HG03135 (cell line): ENCODE data around the gene AMN.

ENCODE experiments used
- ATAC-seq: cut with Tn5 transposase; IDR thresholded peaks from one replicate; pipeline ENCODE4 v1.9.1; 2021; ENCODE audit warnings: mild to moderate bottlenecking, moderate library complexity; ENCODE audit not compliant: unreplicated experiment

AMN gene

DNA sequence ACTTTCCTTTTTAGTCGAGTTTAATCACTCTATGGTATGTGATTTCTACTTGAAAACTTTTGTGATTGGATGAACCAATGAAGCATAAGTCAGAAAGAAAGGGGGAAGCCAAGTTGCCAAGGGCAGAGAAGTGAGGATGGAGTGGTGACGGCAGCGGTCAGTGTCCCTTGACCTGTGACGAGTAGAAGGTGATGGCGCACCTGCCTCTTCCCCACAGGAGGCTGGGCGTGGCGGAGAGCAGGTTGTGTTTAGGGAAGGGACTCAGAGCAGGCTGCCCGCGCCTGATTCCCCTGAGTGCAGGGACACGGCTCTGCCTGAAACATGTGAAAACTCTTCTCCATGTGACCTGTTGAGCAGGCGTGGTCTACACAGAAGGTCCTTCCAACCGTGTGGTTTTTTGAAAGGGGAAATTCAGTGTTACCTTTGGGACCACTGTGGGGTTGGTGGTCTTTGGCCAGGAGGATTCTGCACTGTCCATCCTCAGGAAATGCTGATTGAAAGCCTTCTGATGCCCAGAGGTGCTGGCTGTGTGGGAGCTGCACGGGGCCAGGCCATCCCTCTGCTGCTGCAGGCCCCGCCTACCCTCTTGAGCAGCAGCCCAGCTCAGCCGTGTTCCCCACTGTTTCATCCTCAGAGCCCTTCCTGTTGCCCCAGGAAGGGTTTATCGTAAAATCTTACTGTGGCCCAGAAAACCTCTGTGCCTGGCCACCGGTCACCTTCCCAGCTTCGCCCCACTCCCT is 23.5 kb upstream of the AMN start:
- no peak for ATAC-seq

DNA sequence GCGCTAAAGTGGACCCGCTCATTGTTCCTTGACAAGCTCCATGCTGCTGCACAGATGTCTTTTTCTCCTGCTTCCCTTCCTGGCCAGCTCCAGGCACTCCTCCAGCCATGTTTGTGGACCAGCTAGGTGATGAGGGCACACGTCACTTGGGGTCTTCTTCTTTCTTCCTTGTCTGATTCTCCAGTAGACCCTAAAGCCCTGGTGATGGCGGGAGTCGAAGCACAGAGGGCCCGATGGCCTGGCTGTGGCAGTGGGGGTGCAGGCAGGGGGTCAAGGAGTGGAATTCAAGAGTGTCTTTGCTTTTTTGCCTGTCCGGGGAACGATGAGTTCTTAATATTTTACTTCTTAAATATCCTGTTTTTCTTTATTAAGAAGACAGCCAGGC is 23.0 kb upstream of the AMN start:
- ATAC-seq: no peak

DNA sequence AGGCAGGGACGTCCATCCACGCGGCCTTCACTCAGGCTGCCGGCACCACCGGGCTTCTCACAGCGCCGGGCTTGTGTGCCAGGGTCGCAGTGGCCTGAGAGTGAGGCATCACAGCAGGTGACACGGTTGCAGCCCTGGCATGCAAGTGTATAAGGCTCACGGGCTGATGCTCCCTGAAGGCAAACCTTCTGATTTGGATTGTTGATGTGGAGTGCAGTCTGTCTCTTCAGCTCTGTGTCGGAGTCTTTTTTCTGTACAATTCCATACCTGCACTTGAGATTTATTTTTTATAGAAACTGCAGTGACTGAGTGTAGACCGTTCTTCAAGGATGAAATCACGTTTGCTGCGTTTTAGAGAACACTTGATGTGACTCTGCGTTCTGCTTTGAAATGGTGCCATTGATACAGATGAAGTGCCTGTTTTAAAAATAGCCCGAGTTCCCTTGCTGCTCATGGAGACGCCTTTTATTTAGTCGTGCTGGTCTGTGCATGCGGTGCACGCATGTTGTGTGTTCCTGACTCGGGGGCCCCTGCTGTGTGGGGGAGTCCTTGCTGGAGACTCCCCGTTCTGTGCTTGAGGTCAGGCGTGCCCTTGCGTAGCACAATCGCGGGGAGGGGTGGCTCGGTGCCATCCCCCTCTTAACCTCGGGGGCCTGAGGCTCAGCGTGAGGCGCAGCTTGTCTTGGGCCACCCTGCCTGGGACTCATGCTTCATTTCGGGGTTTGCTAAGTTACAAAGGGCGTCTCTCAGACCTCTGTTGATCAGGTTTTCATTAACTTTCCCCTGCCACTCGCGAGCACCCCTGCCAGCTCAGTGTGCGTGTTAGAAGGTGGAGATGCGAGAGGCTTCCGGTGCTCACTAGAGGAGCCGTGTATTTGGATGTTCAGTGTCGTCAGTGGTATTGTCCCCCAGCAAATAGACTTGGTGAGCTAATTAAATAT is 21.6 kb upstream of the AMN start:
- peak; percentile 54 for ATAC-seq

DNA sequence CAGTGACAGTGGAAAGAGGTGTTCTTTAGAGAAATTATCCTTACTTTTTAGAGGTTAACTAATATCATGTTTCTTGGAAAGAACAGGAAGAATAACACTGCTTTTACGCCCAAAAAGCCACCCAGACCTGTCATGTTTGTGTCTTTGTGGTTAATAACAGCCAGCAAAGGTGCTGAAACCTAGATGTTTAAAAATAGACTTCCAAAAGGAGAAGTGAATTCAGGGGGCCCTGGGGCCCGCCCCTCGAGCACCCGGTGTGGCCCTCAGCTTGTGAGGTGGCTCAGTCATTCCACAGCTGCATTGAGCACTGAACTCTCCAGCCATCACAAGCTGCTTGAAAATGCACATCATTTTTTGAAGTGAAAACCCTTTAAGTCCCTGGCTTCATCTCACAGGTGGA is 20.8 kb upstream of the AMN start:
- peak; percentile 72 for ATAC-seq

DNA sequence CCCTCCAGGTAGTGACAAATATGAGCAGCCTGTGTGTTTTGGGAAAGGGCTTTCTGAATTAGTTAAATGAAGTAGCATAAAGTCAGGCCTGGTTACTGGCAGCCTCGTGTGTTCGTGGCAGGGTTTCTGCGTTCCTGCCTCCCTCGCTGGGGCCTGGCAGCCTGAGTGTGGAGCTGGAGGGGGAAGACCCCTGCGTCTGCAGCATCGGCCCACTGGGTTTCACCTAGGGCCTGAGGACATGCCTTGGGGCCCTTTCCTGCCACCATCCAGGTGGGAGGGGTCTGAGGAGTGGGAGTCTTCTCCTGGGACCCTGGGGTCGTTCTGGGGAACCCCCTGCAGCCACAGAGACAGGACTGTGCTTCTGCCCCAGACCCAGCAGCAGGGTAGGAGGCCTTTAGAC is 20.4 kb upstream of the AMN start:
- peak; percentile 8 for ATAC-seq

DNA sequence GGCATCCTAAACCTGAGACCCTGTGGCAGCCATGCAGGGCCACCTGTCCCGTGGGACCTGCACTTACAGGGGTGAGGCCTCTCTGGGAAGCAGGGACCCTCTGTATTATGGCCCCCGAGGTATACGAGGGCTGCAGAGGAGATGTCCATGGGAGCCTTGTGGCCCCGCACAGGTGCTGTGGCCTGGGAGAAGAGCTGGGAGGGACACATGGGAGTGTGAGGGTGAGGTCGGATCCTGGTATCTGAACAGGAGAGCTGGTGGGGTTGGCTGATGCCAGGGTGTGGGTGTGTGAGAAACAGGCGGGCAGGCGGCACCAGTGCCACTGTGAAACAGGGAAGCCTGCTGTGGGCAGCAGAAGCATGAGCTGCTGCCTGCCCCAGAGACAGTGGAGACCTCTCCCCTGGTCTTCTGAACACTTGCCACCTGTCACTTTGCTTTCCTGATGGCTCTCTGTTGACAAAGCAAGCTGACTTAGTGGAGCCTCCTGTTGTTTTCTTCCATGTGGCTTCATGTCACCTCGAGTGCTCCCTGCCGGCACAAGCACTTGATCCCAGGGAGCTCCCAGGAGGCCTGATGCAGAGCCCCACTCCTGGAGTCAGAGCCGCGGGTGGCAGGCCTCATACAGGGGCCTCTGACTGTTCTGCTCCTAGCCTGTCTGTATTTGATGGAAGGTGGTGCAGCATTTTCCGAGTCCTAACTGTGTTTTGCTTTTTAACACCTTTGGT is 19.8 kb upstream of the AMN start:
- no peak for ATAC-seq

DNA sequence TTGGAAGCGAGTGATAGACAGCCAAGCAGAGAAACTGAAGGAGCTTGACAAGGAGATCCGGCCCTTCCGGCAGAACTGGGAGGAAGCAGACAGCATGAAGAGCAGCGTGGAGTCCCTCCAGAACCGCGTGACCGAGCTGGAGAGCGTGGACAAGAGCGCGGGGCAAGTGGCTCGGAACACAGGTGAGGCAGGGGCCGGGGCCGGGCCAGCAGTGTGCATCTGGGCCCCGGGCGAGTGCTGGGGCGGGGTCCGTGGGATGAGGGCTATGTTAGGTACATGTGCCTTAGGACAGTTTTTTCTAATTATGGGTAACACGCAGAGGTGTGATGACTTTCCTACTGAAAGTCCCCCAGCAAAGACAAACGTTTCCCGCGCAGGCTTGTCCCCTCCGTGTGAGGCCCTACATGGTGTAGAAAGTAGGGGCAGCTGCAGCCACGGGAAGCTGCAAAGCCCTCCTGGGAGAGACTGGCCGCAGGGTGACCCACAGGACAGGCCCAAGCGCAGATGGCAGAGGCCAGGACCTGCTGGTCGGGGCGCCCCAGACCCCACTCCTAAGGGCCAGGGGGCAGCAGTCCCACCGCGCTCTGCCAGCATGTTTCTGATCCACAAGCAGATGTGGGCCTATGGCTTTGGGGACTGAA is 19.1 kb upstream of the AMN start:
- no peak for ATAC-seq

DNA sequence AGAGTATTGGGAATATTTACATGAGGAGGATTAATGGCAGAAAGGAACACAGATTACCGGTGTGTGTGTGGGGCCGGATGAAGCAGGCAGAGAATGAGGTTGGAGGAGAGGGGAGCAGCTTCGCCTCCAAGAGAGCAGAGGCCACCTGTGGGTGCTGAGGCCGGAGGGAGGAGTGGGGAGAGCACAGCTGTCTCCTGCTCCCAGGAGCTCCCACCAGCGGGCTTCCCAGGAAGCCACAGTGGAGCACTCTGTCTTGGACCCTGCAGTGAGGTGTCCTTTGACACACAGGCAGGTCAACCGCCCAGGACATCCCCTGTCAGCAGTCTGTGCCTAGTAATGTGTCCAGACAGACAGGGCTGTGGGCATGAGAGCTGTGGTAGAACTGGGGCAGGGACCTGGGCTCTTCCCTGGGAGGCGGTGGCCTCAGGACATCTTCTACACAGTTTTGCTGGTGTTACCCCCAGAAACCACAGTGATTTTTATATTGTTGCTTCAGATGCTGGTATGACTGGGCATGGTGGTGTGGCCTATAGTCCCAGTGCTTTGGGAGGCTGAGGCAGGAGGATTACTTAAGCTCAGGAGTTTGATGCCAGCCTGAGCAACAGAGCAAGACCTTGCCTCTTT is 18.5 kb upstream of the AMN start:
- no peak for ATAC-seq

DNA sequence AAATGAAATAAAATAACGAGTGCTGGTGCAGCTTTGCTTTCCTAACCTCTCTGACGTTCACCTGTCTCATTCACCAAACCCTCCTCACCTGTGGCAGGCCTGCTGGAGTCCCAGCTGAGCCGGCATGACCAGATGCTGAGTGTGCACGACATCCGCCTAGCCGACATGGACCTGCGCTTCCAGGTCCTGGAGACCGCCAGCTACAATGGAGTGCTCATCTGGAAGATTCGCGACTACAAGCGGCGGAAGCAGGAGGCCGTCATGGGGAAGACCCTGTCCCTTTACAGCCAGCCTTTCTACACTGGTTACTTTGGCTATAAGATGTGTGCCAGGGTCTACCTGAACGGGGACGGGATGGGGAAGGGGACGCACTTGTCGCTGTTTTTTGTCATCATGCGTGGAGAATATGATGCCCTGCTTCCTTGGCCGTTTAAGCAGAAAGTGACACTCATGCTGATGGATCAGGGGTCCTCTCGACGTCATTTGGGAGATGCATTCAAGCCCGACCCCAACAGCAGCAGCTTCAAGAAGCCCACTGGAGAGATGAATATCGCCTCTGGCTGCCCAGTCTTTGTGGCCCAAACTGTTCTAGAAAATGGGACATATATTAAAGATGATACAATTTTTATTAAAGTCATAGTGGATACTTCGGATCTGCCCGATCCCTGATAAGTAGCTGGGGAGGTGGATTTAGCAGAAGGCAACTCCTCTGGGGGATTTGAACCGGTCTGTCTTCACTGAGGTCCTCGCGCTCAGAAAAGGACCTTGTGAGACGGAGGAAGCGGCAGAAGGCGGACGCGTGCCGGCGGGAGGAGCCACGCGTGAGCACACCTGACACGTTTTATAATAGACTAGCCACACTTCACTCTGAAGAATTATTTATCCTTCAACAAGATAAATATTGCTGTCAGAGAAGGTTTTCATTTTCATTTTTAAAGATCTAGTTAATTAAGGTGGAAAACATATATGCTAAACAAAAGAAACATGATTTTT is 17.1 kb upstream of the AMN start:
- no peak for ATAC-seq

DNA sequence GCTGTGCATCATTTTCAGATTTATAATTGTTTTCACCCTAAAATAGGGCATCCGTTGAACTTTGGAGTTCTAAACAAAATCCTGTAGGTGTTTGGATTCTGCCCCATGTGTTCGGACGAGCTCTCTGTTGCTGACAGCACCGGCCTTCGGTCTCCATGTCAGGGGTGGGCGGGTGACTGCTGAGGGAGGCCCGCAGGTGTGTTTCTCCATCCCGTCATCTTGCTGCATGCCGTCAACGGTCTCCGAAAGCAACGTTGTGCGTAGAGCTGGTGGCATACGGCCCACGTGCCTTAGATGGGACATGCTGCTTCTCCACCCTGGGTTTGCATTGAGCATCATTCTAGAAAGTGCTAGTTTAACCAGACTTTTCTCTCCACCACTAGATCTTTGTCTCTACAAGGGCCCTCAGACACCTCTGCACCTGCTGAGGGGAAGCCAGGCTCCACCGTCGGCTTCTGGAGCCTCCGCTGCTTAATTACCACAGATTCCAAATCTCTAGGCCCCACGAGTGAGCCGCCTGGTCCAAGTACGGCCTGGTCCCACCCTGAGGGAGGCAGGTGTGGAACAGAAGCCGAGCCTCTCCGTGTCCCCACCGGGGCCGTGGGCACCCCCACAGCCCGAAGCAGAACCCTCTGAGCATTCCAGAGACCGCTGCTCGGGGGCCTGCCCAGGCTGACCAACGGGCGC is 15.7 kb upstream of the AMN start:
- ATAC-seq: no peak

DNA sequence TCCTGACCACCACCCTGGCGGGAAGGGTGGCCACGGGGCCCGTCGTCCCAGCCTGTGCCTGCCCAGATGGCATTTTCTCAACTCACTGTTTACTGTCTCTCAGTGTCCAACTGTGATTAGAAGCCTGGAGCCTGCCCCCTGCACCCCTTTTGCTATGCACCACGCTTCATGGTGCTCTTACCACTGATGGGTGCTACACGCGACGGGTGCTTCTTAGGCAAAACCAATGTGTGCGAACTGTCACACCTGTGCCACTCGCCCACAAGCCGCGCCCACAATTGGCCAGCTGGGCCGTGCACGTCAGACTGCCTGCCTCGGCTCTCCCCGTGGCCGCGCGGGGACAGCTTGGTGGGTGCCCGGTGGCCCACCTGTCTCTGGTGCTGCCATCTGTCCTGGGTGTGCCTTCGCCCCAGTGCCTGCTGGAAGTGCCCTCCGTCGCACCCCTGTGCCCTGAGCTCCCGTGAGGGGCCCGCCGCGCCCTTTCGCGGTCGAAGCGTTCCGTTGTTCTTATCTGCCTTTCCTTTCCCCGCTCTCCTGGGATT is 15.1 kb upstream of the AMN start:
- no peak for ATAC-seq

DNA sequence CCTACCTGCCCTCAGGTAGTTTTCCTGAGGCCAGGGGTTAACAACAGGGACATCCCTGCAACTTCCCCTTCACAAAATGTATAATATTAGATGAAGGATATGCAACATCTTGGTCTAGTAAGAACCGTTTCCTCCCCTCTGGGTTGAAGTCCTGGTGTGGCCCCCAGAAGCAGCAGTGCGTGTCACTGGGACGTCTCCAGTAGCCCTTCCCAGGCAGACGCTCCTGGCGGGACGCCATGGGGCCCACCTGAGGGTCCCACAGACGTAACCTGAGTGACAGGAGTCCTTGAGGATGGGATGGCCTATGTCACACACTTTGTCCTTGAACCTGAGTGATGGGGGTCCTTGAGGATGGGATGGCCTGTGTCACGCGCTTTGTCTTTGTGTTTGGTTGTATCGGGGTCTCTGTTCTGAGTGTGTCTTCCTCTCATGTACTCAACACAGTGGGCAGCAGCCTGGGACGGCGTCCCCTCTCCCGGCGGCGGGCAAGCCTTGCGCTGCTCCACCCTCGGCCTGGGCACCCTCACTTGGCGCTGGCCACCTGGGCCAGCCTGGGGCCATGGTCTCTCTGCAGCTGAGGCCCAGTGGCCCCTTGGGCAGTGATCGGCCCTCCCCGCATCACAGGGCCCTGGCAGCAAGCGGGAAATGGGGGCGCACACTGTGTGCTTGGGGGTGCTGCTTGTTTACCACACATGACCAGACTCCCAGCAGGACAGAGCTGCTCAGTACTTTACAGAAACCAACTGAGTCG is 14.3 kb upstream of the AMN start:
- no peak for ATAC-seq

DNA sequence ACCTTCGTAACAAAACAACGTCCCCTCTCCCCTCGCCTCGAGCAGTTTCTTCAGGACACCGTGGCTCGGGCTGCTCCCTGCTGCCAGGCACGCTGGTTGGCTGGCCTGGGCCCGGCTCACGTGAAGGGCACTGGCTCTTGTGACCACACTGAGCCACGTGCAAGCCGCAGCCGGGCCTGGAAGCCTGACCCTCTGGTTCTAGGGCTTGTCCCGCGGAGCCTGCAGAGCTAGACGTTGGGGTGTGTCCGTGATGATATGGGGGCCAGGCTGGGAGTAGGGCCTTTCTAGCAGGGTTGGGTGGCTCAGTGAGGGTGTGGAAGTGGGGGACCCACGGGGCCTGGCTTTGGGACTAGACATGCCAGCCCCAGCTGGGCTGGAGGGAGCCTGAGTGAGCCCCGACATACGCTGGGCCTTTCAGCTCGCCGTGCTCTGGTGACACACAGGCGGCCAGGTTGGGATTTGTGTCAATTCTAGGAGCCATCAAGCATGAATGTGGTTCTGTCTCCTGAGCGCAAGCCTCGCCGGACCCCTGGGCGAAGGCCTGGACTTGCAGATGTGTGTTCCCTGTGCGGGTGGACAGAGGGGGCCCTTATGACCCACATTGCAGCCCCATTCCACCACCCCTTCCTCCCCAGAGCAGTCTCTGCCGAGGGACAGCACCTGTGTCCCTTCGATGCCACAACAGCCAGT is 13.6 kb upstream of the AMN start:
- ATAC-seq: no peak

DNA sequence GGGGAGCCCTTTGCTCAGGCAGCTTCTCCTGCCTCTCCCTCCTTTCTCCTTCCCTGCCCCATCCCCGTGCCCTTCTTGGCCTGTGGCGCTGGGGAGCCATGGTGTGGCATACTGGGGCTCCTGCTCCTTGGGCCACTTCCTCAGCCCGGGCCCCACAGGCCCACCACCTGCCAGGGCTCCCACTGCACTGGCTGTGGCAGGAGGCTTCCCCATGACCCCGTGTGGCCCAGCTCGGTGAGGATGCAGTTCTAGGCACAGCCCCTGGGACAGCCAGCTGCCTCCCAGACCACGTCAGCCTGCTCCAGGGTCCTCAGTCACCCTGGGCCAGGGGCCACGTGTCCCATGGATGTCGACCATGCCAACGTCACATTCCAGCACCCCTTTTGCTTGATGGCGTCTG is 13.0 kb upstream of the AMN start:
- no peak for ATAC-seq

DNA sequence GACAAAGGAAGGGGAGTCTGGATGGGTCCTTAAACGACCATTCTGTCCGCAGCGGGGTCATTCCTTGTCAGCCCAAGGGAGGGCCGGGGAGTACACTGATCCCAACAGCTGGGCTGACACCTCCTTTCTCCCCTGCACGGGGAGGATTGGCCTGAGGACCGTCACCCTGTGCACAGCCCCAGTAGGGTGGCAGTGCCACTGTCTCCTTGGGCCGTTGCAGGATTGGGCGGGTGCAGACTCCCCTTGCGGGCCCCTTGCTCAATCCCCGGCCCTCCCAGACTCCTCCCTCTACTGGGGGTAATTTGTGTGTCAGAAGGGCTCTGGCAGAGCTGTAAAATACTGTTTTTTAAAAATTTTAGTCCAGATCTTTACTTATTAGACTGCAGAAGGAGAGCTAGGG is 12.6 kb upstream of the AMN start:
- ATAC-seq: no peak

DNA sequence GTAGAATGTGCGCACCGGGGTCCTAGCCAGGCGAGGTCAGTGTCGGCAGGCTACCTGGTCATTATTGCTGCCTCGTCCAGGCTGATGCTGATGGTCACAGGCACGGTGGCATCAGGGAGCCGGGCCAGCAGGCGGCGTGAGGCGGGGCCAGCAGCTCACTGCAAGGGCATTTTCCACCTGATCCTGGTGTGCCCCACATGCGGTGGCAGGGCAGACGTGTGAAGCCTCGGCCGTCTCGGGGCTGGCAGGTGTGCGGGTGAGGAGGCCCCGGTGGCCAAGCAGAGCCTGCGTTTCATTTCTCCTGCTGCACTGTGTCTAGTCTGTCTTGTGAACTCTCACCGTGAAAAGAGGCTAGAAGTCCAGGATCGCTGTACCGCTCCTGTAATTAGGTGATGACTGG is 12.0 kb upstream of the AMN start:
- no peak for ATAC-seq

DNA sequence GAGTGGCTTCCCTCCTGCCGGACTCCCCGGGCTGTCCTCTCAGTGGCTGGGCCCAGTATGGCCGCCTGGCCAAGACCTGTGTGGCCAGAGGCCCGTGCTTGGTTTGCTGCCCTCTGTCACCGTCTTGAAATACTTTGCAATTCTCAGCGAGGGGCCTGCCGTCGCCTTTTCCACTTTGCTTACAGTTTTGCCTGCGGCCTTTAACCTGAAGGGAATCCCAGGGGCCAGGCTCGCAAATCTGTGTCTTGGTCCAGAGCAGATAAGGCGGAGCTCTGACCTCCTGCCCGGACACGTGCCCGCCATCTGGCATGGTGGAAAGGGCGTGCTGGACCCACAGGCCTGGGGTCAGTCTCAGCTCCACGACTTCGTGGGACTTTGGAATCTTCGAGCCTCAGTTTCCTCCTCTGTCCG is 10.9 kb upstream of the AMN start:
- ATAC-seq: no peak
